Stimulated activated naive CD4-positive, alpha-beta T cell treated with Interleukin-2 at 50 U/mL for 16 hours (primary cell): ENCODE measurements around the gene GABRB1.

Experiments
- DNase-seq: peaks from one replicate; lab custom pipeline; 2025; lab: John Stamatoyannopoulos, UW

Gene GABRB1

DNA sequence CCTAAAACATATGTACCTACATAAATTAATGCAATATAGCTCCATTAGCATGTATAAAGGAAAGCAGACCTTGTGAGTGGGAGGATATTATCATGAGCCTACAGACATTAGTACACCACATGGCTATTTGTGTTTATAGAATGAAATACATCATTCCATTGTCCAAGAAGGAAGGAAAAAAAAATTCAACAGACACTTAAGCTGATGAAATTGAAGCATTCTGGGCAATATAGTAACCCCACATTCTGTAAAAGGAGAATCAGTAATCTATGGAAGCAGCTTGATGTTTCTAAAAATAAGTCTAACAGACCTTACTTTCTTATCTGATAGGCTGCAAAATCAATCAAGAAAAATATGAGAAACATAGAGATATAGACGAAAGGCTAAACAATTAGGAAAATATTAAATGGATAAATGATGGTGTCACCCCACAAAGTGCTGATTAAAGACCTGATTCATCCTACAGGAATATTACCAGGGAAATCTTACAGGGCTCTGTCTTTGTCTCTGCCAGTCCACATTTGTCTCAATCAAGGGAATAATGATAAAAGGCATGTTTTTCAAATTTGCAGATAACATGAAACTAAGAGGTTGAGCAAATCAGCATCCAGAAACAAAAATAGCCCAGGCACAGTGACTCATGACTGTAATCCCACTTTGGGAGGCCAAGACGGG, 355.3 kb downstream of the GABRB1 start:
- no peak for DNase-seq

DNA sequence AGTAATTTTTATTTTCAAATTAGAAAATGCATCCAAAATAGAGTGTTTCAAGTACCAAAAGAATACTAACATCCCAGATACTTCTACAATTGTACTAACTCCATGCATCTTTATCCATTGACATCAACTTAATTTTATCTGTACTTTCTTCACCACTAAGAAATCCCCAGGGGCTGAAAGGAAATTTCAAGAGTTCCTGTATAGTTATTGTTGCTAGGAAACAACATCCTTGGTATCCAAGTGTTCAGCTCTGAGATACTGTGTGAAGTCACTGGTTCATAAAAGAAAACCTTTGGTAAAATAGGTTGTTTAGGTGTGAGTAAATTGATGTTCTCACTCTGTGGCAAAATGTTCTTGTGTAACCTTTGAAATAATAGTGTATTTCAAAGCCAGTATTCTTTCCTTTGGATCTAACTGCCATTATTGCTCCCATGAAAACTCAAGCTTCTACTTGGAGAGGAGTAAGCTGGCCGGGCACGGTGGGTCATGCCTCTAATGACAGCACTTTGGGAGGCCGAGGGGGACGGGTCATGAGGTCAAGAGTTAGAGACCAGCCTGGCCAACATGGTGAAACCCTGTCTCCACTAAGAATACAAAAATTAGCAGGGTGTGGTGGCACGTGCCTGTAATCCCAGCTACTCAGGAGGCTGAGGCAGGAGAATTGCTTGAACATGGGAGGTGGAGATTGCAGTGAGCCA, 359.2 kb downstream of the GABRB1 start:
- no peak for DNase-seq

DNA sequence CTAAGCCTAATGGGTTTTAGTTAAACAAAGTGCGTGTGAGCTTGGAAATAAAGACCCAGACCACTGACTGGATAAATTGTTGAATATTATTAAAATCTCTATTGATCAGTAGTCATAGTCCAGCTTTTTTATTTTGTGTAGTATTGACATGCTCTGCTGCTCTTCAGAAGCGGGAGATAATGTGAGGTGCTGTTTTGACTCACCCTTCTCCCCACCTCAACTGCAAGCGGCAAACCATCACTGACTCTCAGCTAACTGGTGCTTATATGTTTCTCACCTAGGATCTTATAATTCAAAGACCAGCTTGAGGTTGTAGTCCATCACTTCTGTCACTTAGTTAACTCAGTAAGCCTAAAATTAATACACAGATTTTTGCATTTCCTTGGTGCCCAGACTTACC, 359.9 kb downstream of the GABRB1 start:
- no peak for DNase-seq

DNA sequence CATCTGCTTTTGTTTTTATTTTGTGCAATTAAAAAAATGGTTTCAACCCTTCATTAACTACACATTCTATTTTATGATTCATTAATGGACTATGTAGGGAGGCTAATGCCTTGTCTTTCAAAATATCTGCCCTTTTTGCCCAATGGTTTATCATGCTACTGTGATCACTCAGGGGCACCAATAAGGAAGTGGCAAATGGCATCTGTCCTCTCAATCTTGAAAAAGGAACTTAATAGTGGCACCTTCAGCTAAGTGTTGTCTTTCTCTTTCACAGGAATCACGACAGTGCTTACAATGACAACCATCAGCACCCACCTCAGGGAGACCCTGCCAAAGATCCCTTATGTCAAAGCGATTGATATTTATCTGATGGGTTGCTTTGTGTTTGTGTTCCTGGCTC, 375.0 kb downstream of the GABRB1 start:
- no peak for DNase-seq

DNA sequence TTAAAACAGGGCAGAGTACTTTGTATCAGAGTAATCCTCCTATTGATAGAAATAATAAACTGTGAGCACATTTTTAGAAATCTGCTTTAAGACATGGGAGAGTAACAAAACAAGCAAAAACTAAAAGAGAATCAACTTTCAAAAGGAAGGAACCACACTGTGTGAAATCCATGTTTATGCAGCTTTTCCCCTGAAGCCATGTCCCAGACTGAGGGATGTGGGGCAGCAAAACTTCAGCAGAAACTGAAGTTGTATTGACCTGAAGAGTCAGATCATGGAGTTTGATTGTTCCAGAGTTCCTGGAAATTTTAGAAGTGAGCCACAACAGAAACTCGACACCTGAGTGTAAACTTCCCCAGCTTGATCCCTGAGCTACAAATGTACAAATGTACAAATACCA, 378.9 kb downstream of the GABRB1 start:
- no peak for DNase-seq

DNA sequence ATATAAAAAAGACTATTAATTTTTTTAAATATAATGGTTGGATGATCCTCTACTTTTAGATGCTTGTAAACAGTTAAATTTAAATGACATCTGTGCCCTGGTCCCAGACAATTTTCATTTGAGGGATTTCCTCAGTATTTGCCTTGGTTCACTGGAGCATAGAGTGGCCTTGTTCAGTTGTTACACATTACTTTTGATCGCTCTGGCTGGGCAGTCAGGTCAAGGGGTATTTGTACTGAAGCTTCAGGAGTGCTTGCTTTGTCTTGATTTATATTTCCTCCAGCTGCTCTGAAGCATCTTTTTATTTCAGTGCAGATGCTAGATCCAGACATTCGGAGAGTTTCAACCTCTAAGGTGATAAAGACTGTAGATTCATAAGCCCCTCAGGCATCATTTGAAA, 382.2 kb downstream of the GABRB1 start:
- DNase-seq, result no peak

DNA sequence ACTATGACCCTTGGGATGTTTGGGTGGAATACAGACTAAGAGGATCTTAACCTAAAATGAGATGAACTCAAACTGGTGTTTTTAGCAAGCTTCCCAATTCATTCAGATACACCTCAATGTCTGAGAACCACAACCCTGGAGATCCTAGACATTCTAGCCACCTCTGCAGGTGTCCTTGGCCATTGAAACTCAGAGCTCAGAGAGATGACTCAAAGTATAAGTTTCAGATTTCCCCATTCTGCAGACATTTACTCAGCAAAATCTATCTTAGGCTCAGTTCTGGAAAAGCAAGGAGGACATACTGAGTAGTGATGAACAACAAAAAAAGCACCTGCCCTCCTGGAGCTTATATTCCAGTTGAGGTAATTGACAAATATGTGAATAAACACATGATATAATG, 384.4 kb downstream of the GABRB1 start:
- DNase-seq, result no peak

DNA sequence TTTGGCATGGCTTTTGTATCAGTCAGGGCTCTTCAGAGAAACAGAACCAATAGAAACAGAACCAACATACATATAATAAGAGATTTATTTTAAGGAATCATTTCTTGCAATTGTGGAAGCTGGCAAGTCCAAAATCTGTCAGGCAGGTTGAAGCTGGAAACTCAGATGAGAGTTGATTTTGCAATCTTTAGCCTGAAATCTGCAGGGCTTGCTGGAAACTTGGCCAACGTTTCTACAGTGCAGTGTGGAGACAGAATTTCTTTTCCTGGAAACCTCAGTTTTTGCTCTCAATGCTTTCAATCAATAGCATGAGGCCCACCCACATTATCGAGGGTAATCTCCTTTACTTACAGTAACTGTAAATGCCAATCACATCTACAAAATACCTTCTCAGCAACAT, 386.8 kb downstream of the GABRB1 start:
- no peak for DNase-seq

DNA sequence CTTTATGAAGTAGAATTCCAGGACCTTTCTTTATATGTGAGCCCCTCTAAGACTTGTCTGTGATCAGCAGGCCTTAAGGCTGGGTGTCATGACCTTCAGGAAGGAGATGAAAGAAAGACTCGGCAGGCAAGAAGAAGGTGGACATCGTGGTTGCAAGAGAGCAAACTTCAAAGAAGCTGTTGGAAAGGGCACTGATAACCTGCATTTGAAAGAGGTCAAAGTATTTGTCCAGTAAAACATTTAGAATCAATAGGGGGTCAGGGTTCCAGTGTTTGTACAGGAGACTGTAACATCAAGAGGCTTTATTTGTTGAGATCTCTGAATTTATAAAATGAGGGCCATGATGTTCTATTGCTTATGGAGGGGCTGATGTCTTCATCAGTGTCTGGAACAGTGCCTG, 387.9 kb downstream of the GABRB1 start:
- DNase-seq, result no peak

DNA sequence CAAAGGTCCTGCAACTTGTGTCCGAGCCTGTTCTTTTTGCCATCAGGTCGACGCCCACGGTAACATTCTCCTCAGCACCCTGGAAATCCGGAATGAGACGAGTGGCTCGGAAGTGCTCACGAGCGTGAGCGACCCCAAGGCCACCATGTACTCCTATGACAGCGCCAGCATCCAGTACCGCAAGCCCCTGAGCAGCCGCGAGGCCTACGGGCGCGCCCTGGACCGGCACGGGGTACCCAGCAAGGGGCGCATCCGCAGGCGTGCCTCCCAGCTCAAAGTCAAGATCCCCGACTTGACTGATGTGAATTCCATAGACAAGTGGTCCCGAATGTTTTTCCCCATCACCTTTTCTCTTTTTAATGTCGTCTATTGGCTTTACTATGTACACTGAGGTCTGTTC, 394.3 kb downstream of the GABRB1 start:
- no peak for DNase-seq

DNA sequence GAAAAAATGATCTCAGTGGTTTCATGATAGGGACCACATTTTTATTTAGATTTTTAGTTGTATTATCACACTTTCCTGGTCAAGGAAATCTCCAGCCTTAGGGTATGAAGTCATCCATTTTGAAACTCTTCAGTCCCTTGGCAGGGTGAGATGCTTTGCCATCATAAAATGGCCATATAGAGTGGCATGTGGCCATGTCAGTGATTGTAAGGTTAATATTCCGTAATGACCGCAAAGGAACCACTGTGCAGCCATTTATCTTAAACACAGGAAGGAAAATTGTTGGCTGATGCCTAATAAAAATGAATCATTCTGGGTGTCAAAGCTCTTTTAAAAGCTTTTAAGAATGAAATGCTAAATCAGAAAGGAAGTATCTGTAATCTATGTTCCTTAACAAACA, 396.6 kb downstream of the GABRB1 start:
- no peak for DNase-seq

DNA sequence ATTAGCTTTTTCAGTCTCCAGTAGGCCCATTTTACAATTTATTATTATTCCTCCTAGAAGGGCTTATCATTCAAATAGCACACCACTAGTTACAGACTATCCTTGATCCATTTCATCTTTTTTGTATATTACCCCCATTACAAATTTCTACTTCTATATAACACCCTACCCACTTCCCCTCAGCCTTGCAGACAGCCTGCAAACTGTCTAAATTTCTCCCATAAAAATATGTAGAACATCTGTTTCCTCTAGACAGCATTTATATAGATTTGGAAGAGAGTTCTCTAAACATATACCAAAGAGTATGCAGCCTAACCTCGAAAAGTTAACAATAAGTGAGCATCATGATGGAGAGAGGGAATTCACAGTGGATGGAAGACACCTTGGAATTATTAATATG, 401.4 kb downstream of the GABRB1 start:
- DNase-seq, result no peak

DNA sequence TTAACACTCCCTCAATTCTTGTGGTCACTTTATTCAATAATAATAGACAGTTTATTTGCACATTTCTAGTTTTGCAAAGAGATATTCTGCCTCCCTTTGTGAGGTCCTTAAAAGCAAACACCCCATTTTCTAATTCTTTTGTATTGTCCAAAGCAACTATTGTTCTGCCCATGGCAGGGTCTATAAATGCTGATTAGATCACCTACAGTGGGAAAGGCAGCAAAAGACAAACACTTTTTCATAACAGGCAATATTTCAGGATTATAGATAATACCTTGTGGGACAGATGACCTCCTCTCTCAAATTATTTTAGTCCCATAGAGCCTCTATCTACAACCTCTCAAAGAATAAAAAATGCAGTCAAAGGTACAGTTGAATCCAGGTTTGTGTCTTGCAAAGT, 403.6 kb downstream of the GABRB1 start:
- DNase-seq, result no peak

DNA sequence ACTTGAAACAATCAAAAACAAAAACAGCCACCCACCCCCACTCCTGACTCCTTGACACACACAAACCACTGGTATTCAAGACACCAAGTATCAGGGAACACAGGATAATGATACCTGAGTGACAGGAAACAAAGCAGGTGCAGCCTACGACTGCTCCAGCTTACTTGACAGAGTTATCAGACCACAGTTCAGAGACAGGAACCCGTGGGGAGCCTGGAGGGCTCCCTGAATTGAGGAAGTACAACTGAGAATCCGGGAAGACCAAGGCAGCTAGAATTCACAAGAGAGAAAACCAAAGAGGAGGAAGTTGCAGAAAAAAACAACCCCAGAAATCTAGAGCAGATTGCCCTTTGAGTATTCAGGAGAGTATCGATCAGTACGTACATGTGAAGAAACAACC, 411.6 kb downstream of the GABRB1 start:
- no peak for DNase-seq

DNA sequence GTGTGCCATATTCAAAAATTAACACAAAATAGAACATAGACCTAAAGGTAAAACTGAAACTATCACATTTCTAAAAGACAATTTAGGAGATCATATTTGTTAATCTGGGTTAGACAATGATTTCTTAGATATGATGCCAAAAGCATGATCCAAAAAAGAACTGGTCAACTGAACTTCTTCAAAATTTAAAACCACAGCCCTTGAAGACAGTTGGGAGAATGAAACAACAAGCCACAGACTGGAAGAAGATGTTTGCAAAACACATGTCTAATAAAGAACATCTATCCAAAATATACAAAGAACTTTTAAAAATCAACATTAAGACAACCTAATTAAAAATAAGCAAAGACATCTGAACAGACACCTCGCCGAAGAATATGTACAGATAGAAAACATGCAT, 412.7 kb downstream of the GABRB1 start:
- no peak for DNase-seq

DNA sequence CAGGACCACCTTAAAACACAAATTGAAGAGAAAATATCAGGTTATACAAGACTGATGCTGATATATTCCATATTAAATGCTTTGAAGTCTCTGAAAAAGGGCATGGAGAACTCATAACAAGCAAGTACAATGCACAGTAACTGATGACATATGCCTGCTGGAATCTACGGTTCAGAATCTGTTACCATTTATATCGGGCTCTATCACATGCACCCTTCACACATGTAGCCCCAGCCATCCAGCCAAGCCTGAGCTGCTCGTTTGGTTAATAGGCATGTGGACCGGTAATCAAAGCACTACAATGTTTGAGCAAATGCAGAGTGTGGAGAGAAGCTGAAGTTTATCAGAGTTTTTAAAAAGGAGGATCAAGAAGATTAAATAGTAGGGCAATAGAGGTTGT, 420.3 kb downstream of the GABRB1 start:
- no peak for DNase-seq

DNA sequence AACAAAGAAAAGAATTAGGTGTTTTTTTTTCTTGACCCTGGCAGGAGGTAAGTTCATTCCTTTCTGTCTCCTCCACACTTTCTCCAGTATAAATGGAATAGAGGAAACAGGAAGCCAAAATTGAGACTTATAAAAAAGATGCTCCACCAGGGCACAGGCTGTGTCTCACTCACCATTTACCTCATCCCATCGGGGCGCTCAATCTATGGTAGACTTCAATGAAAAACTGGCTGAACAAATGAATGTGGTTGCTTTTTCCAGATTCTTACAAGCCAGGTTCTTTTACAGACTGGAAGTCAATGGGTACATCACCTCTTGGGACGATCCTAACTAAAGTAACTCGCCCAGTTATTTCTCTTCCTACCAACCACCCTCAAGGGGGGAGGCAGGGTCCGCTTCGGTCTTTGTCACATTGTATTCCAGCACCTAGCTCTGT, 431.4 kb downstream of the GABRB1 start:
- no peak for DNase-seq

DNA sequence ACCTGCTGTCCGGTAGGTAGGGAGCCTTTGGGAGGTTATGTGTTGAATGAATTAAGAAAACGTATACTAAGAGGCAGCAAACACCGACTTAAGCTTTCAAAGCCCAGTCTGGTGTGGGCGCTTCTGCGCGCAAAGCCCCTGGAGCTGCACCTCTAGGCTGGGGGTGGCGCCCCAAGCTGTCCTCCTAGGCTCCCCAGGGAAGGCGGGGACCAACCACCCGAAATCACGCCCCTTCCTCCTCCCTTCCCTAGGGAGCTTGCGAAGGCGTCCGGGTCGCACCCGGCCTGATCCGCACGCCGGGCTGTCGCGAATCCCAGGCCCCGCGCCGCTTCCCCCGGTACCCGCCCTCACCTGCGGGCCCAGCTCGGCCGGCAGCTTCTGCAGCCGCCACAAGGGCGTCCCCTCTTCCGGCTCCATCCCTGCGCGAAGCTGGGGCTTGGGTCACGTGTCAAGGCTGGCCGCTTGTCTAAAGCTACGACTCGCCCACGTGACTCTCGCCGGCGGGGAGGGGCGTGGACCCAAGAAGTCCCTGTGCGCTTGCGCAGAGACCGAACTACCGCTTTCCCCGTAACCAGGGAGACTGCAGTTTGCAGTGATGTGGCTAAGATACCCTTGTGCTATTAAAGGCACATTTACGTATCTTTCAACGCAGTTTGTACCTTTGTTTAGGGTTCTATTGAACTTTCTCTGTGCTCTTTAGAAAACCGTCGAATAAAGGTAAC, 432.0 kb downstream of the GABRB1 start, which contains the start of gene COMMD8:
COMMD8 (minus strand) TSS at position 468 of the 722 bp plus-strand sequence; CDS start at position 417, 51 bp downstream.
- peak; percentile 97 for DNase-seq

DNA sequence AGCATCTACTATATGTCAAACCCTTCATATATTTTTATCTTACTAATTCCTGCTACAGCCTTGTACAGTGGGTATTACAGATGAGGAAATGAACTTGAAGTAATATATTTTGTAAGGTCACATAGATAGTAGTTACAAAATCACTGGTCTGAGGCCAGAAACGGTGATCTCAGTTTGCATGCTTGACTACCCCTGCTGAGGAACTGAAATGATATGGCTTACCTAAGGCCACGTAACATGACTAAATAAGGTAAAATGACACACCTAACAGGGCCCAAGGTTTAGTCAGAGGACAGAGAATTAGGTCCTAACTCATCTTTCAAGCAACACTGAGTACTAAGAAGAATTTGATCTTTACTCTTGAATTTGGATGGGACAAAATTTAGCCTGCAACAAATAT, 433.6 kb downstream of the GABRB1 start:
- no peak for DNase-seq

DNA sequence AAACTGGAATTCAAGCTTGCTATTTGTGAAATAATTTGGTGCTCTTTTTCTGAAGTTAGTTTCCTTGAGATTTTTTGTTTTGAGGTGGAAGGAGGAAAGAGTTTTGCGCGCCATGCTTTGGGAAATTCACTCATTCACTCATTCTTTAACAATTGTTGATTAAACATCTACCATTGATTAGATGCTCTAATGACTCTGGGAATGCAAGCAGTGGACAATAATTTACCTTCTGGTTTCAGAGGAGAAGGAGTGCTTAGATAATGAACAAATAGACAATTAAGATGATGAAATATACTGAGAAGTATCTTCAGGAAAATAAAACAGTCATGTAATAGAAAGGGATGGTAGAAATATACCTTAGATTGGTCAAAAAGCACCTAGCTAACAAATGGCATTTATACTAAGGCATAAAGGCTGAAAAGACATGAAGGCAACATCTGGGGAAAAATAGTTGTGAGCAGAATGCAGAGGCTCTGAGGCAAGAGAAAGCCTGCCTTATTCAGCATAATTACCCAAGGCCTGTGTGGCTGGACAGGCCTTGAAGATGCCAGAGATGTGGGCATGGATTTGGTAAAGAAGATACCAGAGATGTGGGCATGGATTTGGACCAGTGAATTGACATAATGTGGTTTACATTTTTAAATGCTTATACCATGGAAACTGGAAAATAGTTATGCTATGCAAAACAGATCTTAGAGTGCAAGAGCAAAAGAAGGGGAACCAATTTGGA, 434.9 kb downstream of the GABRB1 start:
- no peak for DNase-seq

DNA sequence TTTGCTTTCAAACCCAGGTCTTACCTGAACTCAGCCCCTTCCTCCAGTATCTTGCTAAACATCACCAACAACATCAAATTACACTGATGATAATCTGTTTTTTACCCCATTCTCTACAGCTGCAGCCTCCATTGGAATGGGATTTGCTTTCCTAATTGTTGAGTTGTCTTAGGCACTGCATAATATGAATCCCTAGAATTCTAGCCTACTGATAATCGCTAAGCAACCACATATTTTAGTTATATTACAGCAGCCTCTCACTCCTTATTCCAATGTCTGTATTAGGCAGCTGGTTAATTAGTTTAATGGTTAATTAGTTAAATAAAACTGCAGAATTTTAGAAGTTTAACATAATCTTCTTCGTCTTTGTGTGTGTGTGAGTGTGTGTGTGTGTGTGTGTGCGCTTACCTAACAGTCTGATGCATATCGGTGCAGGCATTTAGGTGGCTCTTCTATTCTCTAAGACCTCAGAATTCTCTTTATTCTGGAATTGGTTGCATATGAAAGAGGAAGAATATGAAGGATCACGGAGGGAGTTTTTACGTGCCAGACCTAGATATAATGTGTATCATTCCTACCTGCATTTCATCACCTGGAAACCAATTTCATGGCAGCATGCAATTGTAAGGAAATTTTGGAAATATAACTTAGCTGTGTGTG, 437.5 kb downstream of the GABRB1 start:
- DNase-seq, result no peak

DNA sequence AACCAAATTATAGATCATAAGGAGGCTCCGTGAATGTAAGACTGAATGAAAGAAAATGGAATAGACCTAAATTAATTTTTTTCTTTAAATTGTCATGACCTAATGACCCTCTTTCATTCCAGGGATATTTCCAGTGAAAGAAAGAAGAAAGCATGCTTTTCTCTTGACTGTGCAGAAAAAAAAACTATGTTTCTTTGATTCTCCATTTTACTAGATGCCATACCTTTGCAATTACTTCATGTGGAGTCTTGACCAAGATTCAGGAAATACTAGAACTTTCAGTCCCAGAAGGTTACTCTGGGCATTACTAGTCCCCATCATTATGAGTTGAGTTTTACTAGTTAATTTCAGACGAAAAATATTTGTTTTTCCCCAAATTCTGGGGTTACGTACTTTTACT, 438.6 kb downstream of the GABRB1 start:
- no peak for DNase-seq
